AG10803 (cell line): ENCODE results near the gene SLC26A5.

Source experiments
- DNase-seq: peaks from one replicate; pipeline ENCODE4 v3.0.0; 2010; ENCODE audit warnings: low read depth
- H3K4me3 ChIP-seq: 2 replicates; pipeline ENCODE4 v1.5.1; 2011; ENCODE audit warnings: mild to moderate bottlenecking, low read length, control low read depth
- TF ChIP-seq, protein P1 (sequence below): conservative IDR thresholded peaks from 2 replicates; pipeline ENCODE4 v1.5.1; 2011; ENCODE audit warnings: mild to moderate bottlenecking, low read length, control low read depth, inconsistent platforms

SLC26A5 gene

DNA sequence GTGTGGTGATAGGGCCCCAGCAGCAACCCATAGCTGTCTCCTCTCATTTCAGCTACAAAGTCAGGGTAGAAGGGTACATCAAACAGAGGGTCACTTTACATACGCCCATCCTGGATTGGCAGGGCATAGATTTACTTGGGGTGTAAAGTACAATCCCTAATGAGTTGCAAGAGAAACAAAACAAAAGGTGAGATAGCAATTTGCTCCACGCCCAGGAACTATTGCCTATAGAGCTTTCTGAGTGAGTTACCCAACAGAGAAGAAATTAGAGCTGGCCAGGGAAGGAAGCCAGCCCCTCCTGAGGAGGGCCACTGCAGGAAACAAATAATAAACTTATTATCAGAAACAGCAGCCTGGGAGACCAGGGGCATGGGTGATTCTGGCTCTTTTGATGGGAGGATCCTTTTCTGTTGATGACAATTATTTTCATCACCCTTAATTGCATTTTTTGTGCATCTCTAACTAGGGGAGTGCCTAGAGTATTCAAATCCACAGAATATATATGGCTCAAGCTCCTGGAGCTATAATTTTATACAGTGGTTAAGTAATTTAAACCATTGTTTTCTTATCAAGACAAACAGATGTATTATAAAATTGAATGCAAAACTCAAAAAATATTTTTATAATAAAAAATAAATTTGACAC lies 47.4 kb downstream of the SLC26A5 start:
- TF ChIP-seq, protein P1, sequence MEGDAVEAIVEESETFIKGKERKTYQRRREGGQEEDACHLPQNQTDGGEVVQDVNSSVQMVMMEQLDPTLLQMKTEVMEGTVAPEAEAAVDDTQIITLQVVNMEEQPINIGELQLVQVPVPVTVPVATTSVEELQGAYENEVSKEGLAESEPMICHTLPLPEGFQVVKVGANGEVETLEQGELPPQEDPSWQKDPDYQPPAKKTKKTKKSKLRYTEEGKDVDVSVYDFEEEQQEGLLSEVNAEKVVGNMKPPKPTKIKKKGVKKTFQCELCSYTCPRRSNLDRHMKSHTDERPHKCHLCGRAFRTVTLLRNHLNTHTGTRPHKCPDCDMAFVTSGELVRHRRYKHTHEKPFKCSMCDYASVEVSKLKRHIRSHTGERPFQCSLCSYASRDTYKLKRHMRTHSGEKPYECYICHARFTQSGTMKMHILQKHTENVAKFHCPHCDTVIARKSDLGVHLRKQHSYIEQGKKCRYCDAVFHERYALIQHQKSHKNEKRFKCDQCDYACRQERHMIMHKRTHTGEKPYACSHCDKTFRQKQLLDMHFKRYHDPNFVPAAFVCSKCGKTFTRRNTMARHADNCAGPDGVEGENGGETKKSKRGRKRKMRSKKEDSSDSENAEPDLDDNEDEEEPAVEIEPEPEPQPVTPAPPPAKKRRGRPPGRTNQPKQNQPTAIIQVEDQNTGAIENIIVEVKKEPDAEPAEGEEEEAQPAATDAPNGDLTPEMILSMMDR, result no peak
- no peak overlapping the region for H3K4me3 ChIP-seq
- DNase-seq, result no peak

DNA sequence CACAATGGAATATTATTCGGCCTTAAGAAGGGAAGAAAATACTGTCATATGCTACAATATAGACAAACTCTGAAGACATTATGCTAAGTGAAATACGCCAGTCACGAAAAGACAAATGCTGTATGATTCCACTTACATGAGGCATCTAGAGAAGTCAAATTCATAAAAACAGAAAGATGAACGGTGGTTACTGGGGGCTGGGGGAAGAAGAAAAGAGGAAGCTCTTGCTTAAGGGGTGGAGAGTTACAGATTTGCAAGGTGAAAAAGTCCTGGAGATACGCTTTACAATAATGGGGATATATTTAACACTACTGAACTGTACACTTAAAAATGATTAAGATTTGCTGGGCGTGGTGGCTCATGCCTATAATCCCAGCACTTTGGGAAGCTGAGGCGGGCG lies 49.5 kb downstream of the SLC26A5 start:
- no peak for DNase-seq

DNA sequence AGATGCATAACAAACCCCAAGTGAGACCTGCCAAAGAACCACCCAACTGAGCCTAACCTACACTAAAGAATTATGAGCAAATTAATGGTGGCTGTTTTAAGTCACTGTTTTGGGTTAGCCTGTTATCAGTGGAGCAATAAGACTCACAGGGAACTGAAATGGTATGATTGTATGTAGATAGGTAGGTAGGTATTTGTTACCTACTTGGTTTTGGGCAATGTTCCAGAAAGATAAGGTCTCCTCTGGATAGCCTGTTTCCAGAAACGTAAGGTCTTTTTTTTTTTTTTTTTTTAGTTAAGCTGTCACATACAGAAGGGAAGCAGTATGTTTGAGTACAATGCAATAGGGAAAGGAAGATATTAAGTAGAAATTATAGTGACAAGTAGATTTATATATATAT lies 50.9 kb downstream of the SLC26A5 start:
- H3K4me3 ChIP-seq, result no peak overlapping the region
- DNase-seq, result no peak
- TF ChIP-seq, protein P1, result no peak

More for the DNA sequence above, 49.5 kb downstream of the SLC26A5 start:
- TF ChIP-seq, protein P1, result no peak
- H3K4me3 ChIP-seq, result no peak overlapping the region

DNA sequence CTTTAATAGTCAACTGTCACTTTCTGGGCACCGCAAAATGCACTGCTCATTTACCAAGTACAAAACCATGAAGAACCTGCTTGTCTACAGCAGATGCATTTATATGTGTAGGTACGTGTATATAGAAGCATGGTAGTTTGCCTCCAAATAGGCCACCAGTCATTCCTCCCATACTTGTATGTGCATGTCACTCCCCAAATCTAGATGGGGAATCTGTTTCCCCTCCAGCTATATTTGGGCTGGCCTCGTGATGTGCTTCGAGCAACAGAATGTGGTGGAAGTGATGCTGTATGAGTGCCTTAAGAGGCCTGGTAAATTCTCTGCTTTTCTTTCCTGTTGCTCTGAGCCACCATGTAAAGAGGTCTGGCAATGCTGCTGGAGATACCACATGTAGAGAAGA lies 51.4 kb downstream of the SLC26A5 start:
- DNase-seq, result no peak
- no peak overlapping the region for H3K4me3 ChIP-seq

DNA sequence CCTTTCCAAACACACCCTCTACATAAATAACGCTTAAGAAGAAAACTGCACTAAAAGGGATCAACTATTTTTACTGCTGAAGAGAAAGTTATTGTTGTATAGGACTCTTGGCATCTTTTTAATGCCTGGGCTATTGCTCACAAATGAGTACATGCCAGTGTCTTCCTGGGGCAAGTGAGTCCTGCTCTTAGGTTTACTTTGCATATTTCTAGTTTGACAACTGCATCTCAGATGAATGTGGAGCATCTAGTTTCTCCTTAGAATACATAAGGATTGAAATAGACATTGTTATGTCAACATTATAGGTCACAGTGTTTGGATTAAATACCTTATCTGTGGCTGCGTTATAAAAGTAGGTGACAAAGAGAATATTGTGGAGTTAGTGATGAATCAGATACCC lies 54.0 kb downstream of the SLC26A5 start:
- H3K4me3 ChIP-seq, result no peak overlapping the region
- TF ChIP-seq, protein P1, result no peak
- no peak for DNase-seq

More for the DNA sequence above, 51.4 kb downstream of the SLC26A5 start:
- TF ChIP-seq, protein P1, result no peak

DNA sequence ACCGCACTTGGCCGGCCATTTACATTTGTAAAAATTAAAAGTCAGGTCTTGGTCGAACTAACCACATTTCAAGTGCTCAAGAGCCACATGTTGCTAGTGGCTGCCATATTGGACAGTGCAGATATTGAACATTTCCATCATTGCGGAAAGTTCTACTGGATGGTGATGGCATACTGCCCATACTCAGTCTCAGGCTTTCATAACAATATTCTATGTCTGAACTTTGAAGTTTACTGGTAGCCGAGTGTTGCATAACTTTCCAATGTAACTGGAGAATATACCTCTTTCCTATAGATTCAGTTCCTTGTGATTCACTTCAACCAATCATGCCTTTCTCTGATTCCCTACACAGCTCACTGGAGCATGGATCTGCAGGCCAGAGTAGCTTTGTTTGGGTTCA lies 54.9 kb downstream of the SLC26A5 start:
- TF ChIP-seq, protein P1, result no peak
- no peak for DNase-seq
- H3K4me3 ChIP-seq, result no peak overlapping the region

DNA sequence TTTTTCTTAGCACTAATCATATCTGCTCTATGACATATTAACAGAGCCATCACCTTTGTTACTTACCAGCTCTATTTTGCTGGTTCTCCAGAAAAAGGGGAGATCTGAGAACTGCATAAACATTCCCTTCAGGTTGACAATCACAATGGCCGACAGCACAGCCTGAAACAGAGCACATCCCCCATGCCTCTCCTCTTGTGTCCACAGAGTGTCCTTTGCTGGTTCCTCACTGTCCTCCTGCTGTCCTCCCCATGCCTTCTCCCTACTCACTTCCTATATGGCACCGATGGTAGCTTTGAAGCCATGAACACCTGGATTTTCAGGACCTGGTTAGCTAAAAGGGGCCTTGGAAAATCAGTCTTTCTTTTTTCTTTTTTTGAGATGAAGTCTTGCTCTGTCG lies 56.7 kb downstream of the SLC26A5 start:
- H3K4me3 ChIP-seq, result no peak overlapping the region
- no peak for DNase-seq
- TF ChIP-seq, protein P1, result no peak
